Stimulated activated effector memory CD8-positive, alpha-beta T cell treated with anti-CD3 and anti-CD28 coated beads, Interleukin-12 subunit alpha, Interleukin-12 subunit beta, amount 100 ng/mL, for 72 hours (primary cell): ENCODE results near the gene TIMM29.
"Not testable (repeated sequence)": the region's sequence is repeated elsewhere in the genome, so short reads cannot be mapped to it uniquely, and the experiment has no call there.

ENCODE experiments used
- ATAC-seq: fragments of 150-1000 bp; cut with Tn5 transposase; 2 replicates; pipeline ENCODE4 v1.10.0; 2021
- DNase-seq, 2 donors: peaks; one replicate each; pipeline ENCODE4 v3.0.0; 2021 to 2022; ENCODE audit warnings: low spot score in 2 of 2
- H3K27ac Mint-ChIP-seq: one replicate; pipeline ENCODE4 v1.8.0; 2022; ENCODE audit warnings: mild to moderate bottlenecking, mixed read lengths
- H3K36me3 Mint-ChIP-seq: one replicate; pipeline ENCODE4 v1.8.0; 2022; ENCODE audit warnings: mild to moderate bottlenecking, mixed read lengths
- H3K4me1 Mint-ChIP-seq: one replicate; pipeline ENCODE4 v1.8.0; 2022; ENCODE audit warnings: mixed read lengths
- H3K4me3 Mint-ChIP-seq: one replicate; pipeline ENCODE4 v1.8.0; 2022; ENCODE audit warnings: mild to moderate bottlenecking, mixed read lengths
- H3K9me3 Mint-ChIP-seq: one replicate; pipeline ENCODE4 v1.8.0; 2022; ENCODE audit warnings: mixed read lengths

The TIMM29 gene

DNA sequence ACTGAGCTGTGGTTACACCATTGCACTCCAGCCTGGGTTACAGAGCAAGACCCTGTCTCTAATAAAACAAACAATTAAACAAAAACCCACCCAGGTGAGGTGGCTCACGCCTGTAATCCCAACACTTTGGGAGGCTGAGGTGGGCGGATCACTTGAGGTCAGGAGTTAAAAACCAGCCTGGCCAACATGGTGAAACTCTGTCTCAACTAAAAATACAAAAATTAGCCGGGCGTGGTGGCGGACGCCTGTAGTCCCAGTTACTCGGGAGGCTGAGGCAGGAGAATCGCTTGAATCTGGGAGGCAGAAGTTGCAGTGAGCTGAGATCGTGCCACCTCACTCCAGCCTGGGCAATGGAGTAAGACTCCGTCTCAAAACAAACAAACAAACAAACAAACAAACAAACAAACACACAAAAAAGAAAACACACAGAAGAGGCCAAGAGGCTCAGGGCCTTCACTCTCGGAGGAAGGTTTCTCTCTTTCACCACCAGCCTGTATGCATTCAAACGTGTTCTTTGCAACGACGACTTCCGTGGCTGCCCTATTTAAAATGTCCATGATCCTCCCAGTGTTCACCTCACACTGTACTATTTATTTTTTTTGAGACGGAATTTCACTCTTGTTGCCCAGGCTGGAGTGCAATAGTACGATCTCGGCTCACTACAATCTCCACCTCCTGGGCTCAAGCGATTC, 30.8 kb downstream of the TIMM29 start:
- not testable (repeated sequence) for H3K9me3 Mint-ChIP-seq, ATAC-seq, DNase-seq
- H3K27ac Mint-ChIP-seq: peak overlapping the region; percentile 96
- H3K36me3 Mint-ChIP-seq: peaks cover 28% of the 10 kb centered on the region
- H3K4me1 Mint-ChIP-seq: peaks cover 41% of the 10 kb centered on the region
- H3K4me3 Mint-ChIP-seq: peak overlapping the region; percentile 84

DNA sequence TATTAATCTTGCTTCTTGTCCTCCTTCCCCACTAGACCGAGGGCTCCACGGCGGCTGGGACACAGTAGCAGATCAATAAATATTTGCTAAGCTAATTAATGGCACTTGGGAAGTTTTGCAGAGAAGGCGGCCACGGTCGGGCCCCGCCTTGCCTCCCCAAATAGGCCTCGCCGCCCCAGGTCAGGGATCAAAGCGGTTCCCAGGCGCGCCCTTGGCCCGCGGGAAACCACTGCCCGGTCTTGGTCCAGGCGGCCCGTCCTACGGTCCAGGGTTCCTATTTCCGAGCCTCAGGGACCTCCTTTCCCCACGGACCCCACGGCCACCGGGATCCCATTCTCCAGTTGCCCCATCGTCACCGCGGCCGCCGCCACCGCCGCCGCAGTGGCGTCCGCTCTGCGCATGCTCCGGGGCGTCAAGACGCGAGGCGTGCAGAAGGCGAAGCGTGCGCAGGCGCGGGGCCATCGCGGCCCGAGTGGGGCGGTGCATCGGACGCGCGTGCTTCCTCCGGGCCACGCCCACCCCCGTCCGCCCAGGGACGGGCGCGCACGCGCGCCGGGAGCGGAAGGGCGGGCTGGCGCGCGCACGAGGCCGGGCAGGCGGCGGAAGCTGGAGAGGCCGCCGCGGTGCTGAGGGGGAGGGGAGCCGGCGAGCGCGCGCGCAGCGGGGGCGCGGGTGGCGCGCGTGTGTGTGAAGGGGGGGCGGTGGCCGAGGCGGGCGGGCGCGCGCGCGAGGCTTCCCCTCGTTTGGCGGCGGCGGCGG, 31.9 kb downstream of the TIMM29 start, which contains the start of gene SMARCA4:
SMARCA4 (plus strand) TSS at position 717 of the 759 bp plus-strand sequence. CDS start 23,122 bp downstream, outside the sequence.
- H3K4me1 Mint-ChIP-seq: peaks cover 46% of the 10 kb centered on the region
- peak; percentile 81 for ATAC-seq
- no peaks in the 10 kb centered on the region for H3K9me3 Mint-ChIP-seq
- H3K4me3 Mint-ChIP-seq: peak within 1 kb of the TSS; percentile 84
- H3K27ac Mint-ChIP-seq: peak within 1 kb of the TSS; percentile 96
- H3K36me3 Mint-ChIP-seq: peaks cover 28% of the 10 kb centered on the region
- peak; percentile 98 to 99 for DNase-seq

DNA sequence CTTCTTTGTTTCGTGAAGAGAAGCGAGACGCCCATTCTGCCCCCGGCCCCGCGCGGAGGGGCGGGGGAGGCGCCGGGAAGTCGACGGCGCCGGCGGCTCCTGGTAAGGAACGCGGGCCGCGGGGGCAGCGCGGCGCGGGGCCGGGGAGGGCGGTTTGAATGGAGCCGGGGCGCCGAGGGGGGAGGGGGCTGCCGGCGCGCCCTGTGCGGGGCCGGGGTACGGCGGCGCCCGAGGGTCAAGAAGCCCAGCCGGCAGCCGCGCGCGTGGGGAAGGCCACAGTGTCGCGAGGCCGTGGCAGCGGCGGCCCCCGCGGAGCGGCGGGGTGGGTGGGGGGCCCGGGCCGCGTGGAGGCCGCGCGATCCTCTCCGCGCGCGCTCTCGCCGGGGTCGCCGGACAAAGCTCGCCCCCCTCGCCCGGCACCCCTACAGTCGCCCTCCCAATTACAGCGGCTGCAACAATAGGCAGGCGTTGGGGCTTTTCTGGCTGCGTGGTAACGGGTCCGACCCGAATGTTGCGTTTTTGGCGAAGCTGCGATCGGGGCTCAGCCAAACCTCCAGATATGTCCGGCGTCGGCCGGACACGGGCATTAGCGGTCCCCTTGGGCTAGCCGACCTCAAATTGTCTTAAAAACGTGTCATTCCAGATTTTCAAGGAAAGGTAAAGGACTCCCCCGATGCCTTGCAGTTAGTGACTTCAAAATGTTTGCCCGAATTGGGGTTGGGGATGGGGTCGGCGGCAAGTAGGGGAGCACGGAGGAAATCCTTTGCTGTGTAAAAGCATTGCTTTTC, 32.7 kb downstream of the TIMM29 start:
- DNase-seq: peak; percentile 8 to 72
- Mint-ChIP-seq H3K4me3 (peak overlapping the region; percentile 84), H3K36me3 (peaks cover 28% of the 10 kb centered on the region), H3K27ac (peak overlapping the region; percentile 75), H3K4me1 (peaks cover 49% of the 10 kb centered on the region), H3K9me3 (no peaks in the 10 kb centered on the region)
- ATAC-seq: peak; percentile 51

DNA sequence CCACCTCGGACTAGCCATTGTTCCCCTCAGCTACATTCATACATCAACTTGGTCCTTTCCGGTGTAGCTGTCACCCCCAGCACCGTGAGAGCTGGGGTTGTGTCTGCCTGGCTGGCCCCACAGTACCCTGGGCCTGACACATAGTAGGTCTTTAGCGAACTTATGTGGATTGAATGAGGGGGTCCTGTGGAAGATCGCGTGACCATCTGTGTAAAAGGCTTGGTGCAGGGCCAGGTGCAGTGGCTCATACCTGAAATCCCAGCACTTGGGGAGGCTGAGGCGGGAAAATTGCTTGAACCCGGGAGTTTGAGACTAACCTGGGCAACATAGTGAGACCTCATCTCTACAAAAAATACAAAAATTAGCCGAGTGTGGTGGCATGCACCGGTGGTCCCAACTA, 34.3 kb downstream of the TIMM29 start:
- Mint-ChIP-seq H3K36me3 (peaks cover 28% of the 10 kb centered on the region), H3K4me1 (peaks cover 49% of the 10 kb centered on the region), H3K4me3 (peak overlapping the region; percentile 84), H3K27ac (peak overlapping the region; percentile 82), H3K9me3 (no peaks in the 10 kb centered on the region)
- peak in 1 of 2 donors; percentile 56 for DNase-seq
- ATAC-seq: no peak

DNA sequence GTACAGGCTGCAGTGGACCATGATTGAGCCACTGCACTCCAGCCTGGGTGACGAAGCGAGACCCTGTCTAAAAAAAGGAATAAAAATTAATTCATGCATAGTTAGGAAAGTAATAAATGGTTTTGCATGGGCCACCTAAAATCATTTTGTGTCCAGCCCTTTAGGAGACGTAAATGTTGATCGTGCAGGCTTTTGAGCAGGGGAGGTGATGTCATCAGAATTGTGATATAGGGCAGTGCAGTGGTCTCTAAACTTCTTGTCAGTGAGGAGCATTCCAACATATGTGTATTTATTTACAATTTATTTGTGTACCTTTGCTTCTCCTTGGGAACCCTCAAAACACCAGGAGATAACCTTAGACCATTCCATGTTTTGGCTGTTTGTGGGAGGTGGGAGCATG, 35.3 kb downstream of the TIMM29 start:
- no peaks in the 10 kb centered on the region for H3K9me3 Mint-ChIP-seq
- peaks cover 58% of the 10 kb centered on the region for H3K4me1 Mint-ChIP-seq
- peaks cover 28% of the 10 kb centered on the region for H3K36me3 Mint-ChIP-seq
- ATAC-seq (no peak), DNase-seq (no peak)
- H3K27ac Mint-ChIP-seq: peak overlapping the region; percentile 82
- H3K4me3 Mint-ChIP-seq: peak overlapping the region; percentile 84

DNA sequence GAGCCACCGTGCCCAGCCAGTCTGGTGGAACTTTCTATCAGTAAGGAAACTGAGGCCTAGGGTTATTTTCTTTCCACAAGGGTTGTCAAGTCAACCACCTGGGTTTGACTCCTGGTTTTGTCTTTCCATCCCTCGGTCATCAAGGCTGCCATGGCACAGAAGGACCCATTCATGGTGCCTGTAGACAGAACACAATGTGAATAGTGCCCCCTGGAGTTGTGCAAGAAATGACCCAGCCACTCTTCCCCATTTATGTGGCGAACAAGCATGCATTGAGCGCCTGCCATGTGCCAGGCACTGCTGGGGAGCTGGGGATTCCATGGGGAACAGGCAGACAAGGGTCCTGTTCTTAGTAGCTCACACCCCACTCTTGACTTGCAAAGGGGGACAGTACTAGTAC, 36.3 kb downstream of the TIMM29 start:
- Mint-ChIP-seq H3K36me3 (peaks cover 28% of the 10 kb centered on the region), H3K4me1 (peaks cover 59% of the 10 kb centered on the region), H3K4me3 (no peak overlapping the region), H3K9me3 (no peaks in the 10 kb centered on the region), H3K27ac (no peak overlapping the region)
- ATAC-seq: no peak
- DNase-seq: no peak

DNA sequence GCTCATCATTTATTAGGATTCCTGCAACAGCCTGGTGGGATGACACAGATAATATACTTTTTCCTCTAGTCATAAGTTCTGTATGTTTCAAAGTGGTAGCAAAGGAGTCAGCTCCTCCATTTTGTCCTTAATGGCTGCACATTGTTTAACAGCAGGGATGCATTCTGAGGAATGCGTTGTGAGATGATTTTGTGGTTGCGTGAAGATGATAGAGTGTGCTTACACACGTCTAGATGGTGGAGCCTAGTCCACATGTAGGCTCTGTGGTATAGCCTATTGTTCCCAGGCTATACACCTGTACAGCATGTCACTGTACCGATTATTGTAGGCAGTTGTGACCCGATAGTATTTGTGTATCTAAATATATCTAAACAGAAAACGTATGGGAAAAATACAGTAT, 36.8 kb downstream of the TIMM29 start:
- peaks cover 25% of the 10 kb centered on the region for H3K36me3 Mint-ChIP-seq
- H3K4me3 Mint-ChIP-seq: no peak overlapping the region
- ATAC-seq: no peak
- no peak for DNase-seq
- peaks cover 59% of the 10 kb centered on the region for H3K4me1 Mint-ChIP-seq
- H3K9me3 Mint-ChIP-seq: no peaks in the 10 kb centered on the region
- no peak overlapping the region for H3K27ac Mint-ChIP-seq

DNA sequence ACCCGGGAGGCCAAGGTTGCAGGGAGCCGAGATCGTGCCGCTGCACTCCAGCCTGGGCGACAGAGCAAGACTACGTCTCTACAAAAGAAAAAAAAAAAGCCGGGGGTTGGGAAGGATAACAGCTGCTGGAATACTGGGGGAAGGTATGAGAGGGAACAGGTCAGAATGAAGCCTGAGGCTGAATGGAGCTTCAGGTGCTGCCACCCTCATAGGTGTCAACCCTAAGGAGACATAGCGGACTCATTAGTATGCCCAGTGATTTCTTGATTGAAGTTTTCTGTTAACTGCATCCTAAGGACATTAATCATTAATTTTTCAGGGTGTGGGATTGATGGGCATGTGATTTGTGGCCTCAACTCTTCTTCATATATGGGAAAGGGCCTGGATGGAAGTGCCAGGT, 38.2 kb downstream of the TIMM29 start:
- Mint-ChIP-seq H3K4me1 (peaks cover 60% of the 10 kb centered on the region), H3K4me3 (no peak overlapping the region), H3K36me3 (peaks cover 16% of the 10 kb centered on the region), H3K9me3 (no peaks in the 10 kb centered on the region), H3K27ac (no peak overlapping the region)
- DNase-seq (no peak), ATAC-seq (no peak)

DNA sequence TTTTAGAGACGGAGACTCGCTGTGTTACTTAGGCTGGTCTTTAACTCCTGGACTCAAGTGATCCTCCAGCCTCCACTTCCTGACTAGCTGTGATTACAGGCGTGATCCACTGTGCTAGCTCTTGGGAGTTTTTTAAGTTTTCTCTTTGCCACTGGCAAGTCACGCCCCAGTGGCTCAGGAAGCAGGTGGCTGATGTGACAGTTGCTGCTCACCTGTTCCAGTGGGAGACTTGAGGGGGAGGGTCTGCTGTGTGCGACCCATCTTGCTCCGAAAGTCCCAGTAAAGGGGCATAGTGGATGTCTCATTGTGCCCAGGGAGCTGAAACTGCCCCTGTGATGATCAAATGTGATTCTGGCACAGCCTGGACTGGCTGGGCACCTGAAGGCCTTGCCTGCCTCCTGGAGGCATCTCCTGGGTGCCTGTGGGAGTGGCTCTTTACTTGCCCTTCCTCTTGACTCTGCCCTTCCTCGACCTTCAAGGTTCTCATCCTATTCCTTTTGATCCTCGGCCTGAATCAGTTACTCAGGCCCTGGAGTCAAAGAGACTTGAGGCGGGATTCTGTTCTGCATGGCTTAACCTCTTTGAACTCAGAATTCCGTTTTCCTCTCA, 40.0 kb downstream of the TIMM29 start:
- DNase-seq: no peak
- Mint-ChIP-seq H3K36me3 (no peaks in the 10 kb centered on the region), H3K9me3 (no peaks in the 10 kb centered on the region), H3K4me1 (peaks cover 41% of the 10 kb centered on the region), H3K27ac (no peak overlapping the region), H3K4me3 (no peak overlapping the region)
- ATAC-seq: no peak

DNA sequence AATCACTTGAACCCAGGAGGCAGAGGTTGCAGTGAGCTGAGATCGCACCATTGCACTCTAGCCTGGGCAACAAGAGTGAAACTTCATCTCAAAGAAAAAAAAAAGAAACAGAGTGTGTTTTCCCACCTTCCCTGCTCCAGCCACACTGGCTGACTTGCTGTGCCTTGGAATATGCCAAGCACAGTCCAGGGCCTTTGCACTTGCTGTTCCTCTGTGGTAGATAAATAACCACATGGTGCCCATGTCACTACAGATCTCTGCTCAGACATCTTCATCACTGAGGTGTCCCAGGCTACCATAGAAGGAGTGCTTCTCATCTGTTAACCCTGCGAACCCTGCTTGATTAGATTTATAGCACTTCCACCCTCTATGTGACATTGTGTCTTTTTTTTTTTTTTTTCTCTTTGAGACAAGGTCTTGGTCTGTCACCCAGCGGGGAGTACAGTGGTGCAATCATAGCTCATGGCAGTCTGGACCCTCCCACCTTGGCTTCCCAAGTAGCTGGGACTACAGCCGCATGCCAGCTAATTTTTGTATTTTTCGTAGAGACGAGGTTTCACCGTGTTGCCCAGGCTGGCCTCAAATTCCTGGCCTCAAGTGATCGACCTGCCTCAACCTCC, 42.6 kb downstream of the TIMM29 start:
- Mint-ChIP-seq H3K9me3 (no peaks in the 10 kb centered on the region), H3K27ac (peak overlapping the region; percentile 62), H3K4me3 (no peak overlapping the region), H3K36me3 (peaks cover 8% of the 10 kb centered on the region), H3K4me1 (peaks cover 40% of the 10 kb centered on the region)
- no peak for ATAC-seq
- DNase-seq: no peak

DNA sequence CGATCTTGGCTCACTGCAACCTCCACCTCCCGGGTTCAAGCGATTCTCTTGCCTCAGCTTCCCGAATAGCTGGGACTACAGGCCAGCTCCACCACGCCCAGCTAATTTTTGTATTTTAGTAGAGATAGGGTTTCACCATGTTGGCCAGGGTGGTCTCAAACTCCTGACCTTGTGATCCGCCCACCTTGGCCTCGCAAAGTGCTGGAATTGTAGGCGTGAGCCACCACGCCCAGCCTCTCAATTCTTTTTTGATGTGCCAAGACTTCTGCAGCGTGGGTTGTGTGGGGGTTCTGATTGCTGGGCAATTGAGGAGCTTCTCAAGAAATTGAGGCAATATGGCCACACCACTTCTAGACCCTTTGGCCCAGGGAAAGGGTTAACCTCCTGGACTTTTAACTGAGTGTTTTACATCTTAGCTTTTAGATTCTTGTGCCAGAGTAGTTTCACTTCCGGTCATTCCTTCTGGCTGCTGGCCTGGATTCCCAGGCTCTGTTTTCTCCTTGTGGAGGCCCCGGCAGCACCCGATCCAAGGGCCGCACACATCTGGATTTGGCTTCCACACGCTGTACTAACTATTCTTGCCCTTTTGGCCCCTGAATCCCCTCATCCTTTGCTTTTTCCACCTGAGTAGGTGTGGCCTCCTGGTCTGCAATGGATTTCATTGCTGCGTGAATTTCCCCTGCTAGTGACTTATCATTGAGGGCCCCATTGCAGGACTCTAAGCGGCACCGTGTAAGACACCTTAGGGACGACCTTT, 46.9 kb downstream of the TIMM29 start:
- H3K27ac Mint-ChIP-seq: no peak overlapping the region
- peaks cover 8% of the 10 kb centered on the region for H3K36me3 Mint-ChIP-seq
- ATAC-seq (no peak), DNase-seq (no peak)
- no peaks in the 10 kb centered on the region for H3K9me3 Mint-ChIP-seq
- H3K4me1 Mint-ChIP-seq: peaks cover 31% of the 10 kb centered on the region
- no peak overlapping the region for H3K4me3 Mint-ChIP-seq

DNA sequence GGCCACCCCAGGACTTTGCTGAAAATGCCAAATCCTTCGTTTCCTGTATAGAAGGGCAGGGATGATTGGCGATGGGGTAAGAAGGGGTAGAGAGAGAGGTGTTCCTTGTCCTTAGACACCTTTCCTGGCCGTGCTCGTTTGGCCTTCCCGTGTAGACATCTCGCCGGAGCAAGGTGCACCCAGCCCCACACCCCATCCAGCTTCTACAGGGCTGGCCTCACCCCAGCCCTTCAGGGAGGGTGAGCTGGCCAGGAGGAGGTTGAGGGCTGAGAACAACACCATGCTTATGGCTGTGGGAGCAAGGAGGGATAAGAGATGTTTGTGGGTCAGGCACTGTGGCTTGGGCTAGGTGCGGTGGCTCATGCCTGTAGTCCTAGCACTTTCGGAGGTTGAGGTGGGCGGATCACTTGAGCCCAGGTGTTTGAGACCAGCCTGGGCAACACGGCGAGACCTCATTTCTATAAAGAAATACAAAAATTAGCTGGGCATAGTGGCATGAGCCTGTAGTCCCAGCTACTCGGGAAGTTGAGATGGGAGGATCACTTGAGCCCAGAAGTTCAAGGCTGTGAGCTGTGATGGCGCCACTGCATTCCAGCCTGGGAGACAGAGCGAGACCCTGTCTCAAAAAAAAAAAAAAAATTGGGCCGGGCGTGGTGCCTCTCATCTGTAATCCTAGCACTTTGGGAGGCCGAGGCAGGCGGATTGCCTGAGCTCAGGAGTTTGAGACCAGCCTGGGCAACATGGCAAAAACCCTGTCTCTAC, 47.7 kb downstream of the TIMM29 start:
- DNase-seq: no peak
- Mint-ChIP-seq H3K4me3 (no peak overlapping the region), H3K4me1 (peaks cover 28% of the 10 kb centered on the region), H3K9me3 (no peaks in the 10 kb centered on the region), H3K36me3 (peaks cover 8% of the 10 kb centered on the region), H3K27ac (no peak overlapping the region)
- no peak for ATAC-seq

DNA sequence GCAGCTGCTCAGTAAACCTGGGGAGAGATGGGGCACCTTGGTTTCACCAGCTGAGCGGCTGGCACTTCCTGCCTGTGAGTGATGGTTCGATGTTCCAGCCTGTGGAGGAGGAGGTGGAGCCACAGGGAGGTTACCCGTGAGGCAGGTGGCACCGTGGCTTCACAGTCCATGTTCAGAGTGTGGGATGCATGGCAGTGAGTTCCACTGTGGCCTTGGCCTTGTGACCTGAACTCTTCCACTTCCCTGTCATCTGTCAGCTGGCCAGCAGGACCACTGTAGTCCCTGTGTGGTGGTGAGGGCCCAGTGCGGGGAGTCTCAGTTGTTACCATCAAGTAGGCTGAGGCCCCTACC, 49.1 kb downstream of the TIMM29 start:
- peak overlapping the region; percentile 34 for H3K27ac Mint-ChIP-seq
- no peaks in the 10 kb centered on the region for H3K9me3 Mint-ChIP-seq
- peaks cover 28% of the 10 kb centered on the region for H3K4me1 Mint-ChIP-seq
- DNase-seq (no peak), ATAC-seq (no peak)
- H3K36me3 Mint-ChIP-seq: peaks cover 15% of the 10 kb centered on the region
- no peak overlapping the region for H3K4me3 Mint-ChIP-seq
